Measurements from ENCODE around the gene SRRM3.
"Not testable (repeated sequence)": the region's sequence is repeated elsewhere in the genome, so short reads cannot be mapped to it uniquely, and the experiment has no call there.

The SRRM3 gene

DNA sequence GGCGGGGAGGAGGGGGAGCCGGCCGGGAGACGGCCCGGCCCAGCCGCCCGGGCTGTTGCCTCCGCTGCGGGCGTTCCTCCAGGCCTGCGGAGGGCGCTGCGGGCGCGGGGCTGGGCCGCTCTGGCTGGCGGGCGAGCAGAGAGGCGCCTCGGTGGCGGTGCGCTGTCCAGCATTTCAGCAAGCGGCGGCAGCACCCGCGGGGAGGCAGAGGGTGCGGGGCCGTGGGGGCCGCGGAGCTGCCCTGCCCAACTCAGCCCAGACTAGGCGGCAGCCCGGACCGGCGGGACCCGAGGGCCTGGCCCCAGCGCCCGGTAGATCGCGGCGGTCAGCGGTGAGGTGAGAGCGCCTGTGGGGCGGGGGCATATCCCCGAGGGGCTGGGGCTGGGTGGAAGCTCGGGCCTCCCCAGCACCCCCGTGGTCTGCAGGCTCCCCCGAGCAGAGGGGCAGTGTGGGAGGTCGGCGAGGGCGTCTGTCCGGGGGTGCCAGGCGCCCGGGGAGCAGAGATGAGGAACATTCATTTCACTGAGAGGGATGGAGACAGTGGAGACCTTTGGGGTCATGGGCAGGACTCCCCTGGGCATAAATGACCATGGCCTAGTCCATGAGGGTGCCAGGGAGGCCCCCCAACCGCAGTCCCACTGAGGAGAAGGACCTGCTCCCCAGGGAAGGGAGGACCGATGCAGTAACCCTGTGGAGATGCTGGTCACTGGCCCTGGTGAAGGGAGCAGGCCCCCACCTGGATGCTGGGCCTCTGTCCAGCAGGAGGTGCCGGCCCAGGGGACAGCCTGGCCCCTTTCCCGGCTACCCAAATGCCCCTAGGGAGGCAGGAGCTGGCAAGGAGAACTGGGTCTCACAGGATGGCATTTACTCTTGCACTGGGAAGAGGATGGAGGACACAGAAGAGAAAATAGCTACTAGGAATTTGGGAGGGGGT is at the start of gene SRRM3:
Gene SRRM3 (plus strand): TSS at position 165 of the 934 bp plus-strand sequence. CDS start 33,171 bp downstream, outside the sequence.
- H3K27me3 ChIP-seq (ENCODE audit: low read depth, low read length): no peaks in the 10 kb centered on the region
- H3K36me3 ChIP-seq (replicated peaks; ENCODE audit: low read depth, low read length): no peaks in the 10 kb centered on the region
- H4K20me1 ChIP-seq (ENCODE audit: insufficient read depth, low read length): no peaks in the 10 kb centered on the region
- H3K27ac ChIP-seq (ENCODE audit: low read length): no peak within 1 kb of the TSS
- no peaks in the 10 kb centered on the region for H3K79me2 ChIP-seq (ENCODE audit: low read length)
- H3K9me3 ChIP-seq (ENCODE audit: insufficient read depth, low read length): no peaks in the 10 kb centered on the region
- peak within 1 kb of the TSS; percentile 68 for H3K4me3 ChIP-seq (ENCODE audit: low read length)
- 0 out of 2 replicates have a peak, but pooled peaks cover 3% of the 10 kb centered on the region for H3K4me1 ChIP-seq (ENCODE audit: low read length)
- H3K4me2 ChIP-seq (ENCODE audit: low read length): peak within 1 kb of the TSS; percentile 78
- TF ChIP-seq EZH2phosphoT487 (IDR thresholded peaks at IDR 0.05; ENCODE audit: low read depth): no peak
- peak; percentile 55 for TF ChIP-seq CTCF (IDR thresholded peaks at IDR 0.05; ENCODE audit: low read depth, low read length)
- peak within 1 kb of the TSS; percentile 46; the same call in 1 of the 2 replicates for H2AFZ ChIP-seq (ENCODE audit: low read depth, low read length)
- H3K9ac ChIP-seq (ENCODE audit: low read length): no peak within 1 kb of the TSS

DNA sequence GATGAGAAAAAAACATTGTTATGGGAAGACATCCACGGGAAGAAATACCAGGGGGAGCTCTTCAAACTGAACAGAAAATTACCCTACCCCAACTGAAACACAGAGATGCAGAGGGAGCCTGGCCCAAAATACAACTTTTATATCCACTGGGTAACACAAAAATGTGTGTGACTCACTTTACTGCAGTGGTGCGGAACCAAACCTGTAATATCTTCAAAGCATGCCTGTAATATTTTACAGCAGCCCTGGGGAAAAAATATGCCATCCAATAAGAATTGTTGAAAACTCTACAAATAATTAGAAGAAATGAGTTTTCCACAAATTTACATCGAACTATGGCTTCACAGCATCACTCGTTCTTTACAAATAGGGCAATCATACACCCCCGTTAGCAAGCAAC is 49.8 kb upstream of the SRRM3 start:
- Histone ChIP-seq H3K9ac (ENCODE audit: low read length) (no peak overlapping the region), H3K36me3 (replicated peaks; ENCODE audit: low read depth, low read length) (no peaks in the 10 kb centered on the region), H3K4me3 (ENCODE audit: low read length) (no peak overlapping the region), H3K4me1 (ENCODE audit: low read length) (no peaks in the 10 kb centered on the region), H3K27ac (ENCODE audit: low read length) (no peak overlapping the region), H3K9me3 (ENCODE audit: insufficient read depth, low read length) (no peaks in the 10 kb centered on the region), H3K27me3 (ENCODE audit: low read depth, low read length) (no peaks in the 10 kb centered on the region), H3K79me2 (ENCODE audit: low read length) (no peaks in the 10 kb centered on the region), H3K4me2 (ENCODE audit: low read length) (no peak overlapping the region), H2AFZ (ENCODE audit: low read depth, low read length) (no peak overlapping the region), H4K20me1 (ENCODE audit: insufficient read depth, low read length) (no peaks in the 10 kb centered on the region)
- no peak for TF ChIP-seq CTCF (IDR thresholded peaks at IDR 0.05; ENCODE audit: low read depth, low read length)
- no peak for TF ChIP-seq EZH2phosphoT487 (IDR thresholded peaks at IDR 0.05; ENCODE audit: low read depth)

DNA sequence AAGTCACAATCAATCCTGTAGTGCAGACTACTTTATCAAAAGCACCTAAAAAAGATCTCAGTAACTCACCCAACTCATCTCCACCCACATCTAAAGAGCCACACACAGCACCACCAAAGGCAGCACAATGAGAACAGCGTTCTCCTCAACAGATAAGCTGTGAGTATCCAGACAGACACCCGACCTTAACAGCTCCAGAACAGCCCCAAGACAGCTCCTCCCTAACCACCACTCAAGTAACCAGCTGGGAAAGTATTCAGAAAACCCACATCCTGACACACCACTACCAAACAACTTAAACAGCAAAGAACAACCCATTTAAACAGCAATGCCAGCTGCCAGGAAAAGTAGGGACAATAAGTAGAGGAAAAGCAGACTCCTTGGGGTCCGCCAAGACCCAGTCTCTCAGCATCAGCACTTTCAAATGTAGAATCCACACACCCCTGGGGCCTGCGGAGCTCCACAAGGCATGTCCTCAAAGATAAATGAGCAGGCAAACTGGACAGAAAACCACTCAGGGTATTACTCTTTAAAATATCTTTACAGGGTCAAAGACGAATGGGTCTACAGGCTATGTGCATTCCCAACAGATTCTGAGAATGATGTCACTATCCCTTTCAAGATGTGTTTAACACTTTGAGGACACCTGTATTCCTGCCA is 48.0 kb upstream of the SRRM3 start:
- H3K4me1 ChIP-seq (ENCODE audit: low read length); H3K27ac ChIP-seq (ENCODE audit: low read length); H3K9ac ChIP-seq (ENCODE audit: low read length); H3K27me3 ChIP-seq (ENCODE audit: low read depth, low read length); H3K79me2 ChIP-seq (ENCODE audit: low read length); H3K9me3 ChIP-seq (ENCODE audit: insufficient read depth, low read length); H2AFZ ChIP-seq (ENCODE audit: low read depth, low read length); H3K36me3 ChIP-seq (replicated peaks; ENCODE audit: low read depth, low read length); H3K4me3 ChIP-seq (ENCODE audit: low read length); H4K20me1 ChIP-seq (ENCODE audit: insufficient read depth, low read length); H3K4me2 ChIP-seq (ENCODE audit: low read length): not testable (repeated sequence)

GRCh38 chr7:76155938-76156337 is 45.8 kb upstream of the SRRM3 start:
- Histone ChIP-seq H3K27me3 (ENCODE audit: low read depth, low read length) (no peaks in the 10 kb centered on the region), H3K36me3 (replicated peaks; ENCODE audit: low read depth, low read length) (no peaks in the 10 kb centered on the region), H3K27ac (ENCODE audit: low read length) (no peak overlapping the region), H3K9ac (ENCODE audit: low read length) (no peak overlapping the region), H3K4me1 (ENCODE audit: low read length) (no peaks in the 10 kb centered on the region), H3K4me2 (ENCODE audit: low read length) (no peak overlapping the region), H3K79me2 (ENCODE audit: low read length) (no peaks in the 10 kb centered on the region), H2AFZ (ENCODE audit: low read depth, low read length) (no peak overlapping the region), H4K20me1 (ENCODE audit: insufficient read depth, low read length) (no peaks in the 10 kb centered on the region), H3K9me3 (ENCODE audit: insufficient read depth, low read length) (no peaks in the 10 kb centered on the region), H3K4me3 (ENCODE audit: low read length) (no peak overlapping the region)
- TF ChIP-seq EZH2phosphoT487 (IDR thresholded peaks at IDR 0.05; ENCODE audit: low read depth) (no peak), CTCF (IDR thresholded peaks at IDR 0.05; ENCODE audit: low read depth, low read length) (no peak)

- not testable (repeated sequence) for H3K9ac ChIP-seq (ENCODE audit: low read length); H3K79me2 ChIP-seq (ENCODE audit: low read length); H3K4me1 ChIP-seq (ENCODE audit: low read length); H3K9me3 ChIP-seq (ENCODE audit: insufficient read depth, low read length); H3K4me2 ChIP-seq (ENCODE audit: low read length); H4K20me1 ChIP-seq (ENCODE audit: insufficient read depth, low read length); H3K4me3 ChIP-seq (ENCODE audit: low read length); H3K27ac ChIP-seq (ENCODE audit: low read length); H3K27me3 ChIP-seq (ENCODE audit: low read depth, low read length); H2AFZ ChIP-seq (ENCODE audit: low read depth, low read length); H3K36me3 ChIP-seq (replicated peaks; ENCODE audit: low read depth, low read length)
Measured at GRCh38 chr7:76156992-76157685, 44.6 kb upstream of the SRRM3 start.

DNA sequence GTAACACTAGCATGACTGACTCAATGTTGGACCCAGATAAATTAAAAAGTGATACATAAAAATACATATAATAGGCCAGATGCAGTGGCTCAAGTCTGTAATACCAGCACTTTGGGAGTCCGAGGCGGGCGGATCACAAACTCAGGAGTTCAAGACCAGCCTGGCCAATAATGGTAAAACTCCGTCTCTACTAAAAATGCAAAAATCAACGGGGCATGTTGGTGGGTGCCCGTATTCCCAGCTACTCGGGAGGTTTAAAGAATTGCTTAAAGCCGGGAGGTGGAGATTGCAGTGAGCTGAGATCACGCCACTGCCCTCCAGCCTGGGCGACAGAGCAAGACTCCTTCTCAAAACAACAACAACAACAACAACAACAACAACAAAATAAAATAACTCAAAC is 43.3 kb upstream of the SRRM3 start:
- not testable (repeated sequence) for H3K27ac ChIP-seq (ENCODE audit: low read length); H3K27me3 ChIP-seq (ENCODE audit: low read depth, low read length)

More for the DNA sequence above, 43.3 kb upstream of the SRRM3 start:
- not testable (repeated sequence) for H4K20me1 ChIP-seq (ENCODE audit: insufficient read depth, low read length); H3K4me3 ChIP-seq (ENCODE audit: low read length); H3K79me2 ChIP-seq (ENCODE audit: low read length); H3K9me3 ChIP-seq (ENCODE audit: insufficient read depth, low read length); H3K4me1 ChIP-seq (ENCODE audit: low read length); H3K36me3 ChIP-seq (replicated peaks; ENCODE audit: low read depth, low read length); H3K4me2 ChIP-seq (ENCODE audit: low read length); H2AFZ ChIP-seq (ENCODE audit: low read depth, low read length); H3K9ac ChIP-seq (ENCODE audit: low read length)
